Thoracic aorta (tissue), 2 donors: ENCODE results near the gene MAGEC3. TPM values are rescaled to one million over a fixed set of nuclear protein-coding genes. Genes with fewer than 3 reads are reported as not detected.
"Not testable (repeated sequence)": the region's sequence is repeated elsewhere in the genome, so short reads cannot be mapped to it uniquely, and the experiment has no call there.

ENCODE experiments used
- ATAC-seq: fragments of 150-250 bp; one replicate; pipeline ENCODE4 v1.8.0; 2017; ENCODE audit warnings: low read depth; ENCODE audit not compliant: insufficient number of reproducible peaks, low FRiP score
- DNase-seq: peaks from one replicate; pipeline ENCODE4 v3.0.0-alpha.2; 2020; ENCODE audit warnings: low spot score
- H3K27ac ChIP-seq, 2 donors: fragments of 200-600 bp; sonication (generic); 1 replicate in 1 of 2; 2 replicates in 1 of 2; pipeline ENCODE4 v1.5.1; 2016; ENCODE audit warnings: mild to moderate bottlenecking in 2 of 2, moderate library complexity in 2 of 2
- H3K27me3 ChIP-seq: fragments of 200-600 bp; sonication (generic); replicated peaks from 2 replicates; pipeline ENCODE4 v1.6.0; 2016; ENCODE audit warnings: mild to moderate bottlenecking; ENCODE audit not compliant: insufficient read depth
- H3K36me3 ChIP-seq: fragments of 200-600 bp; sonication (generic); one replicate; pipeline ENCODE4 v1.5.1; 2016
- H3K4me1 ChIP-seq, 2 donors: fragments of 200-600 bp; sonication (generic); 1 replicate in 1 of 2; 2 replicates in 1 of 2; pipeline versions ENCODE4 v1.5.1 to v1.6.0; 2016; ENCODE audit warnings: low read depth in 2 of 2, mild to moderate bottlenecking in 1 of 2; ENCODE audit not compliant: control insufficient read depth in 1 of 2
- H3K4me3 ChIP-seq: fragments of 200-600 bp; sonication (generic); 2 replicates; pipeline ENCODE4 v1.5.1; 2016; ENCODE audit warnings: mild to moderate bottlenecking
- H3K9me3 ChIP-seq: fragments of 200-600 bp; sonication (generic); 2 replicates; pipeline ENCODE4 v1.5.1; 2016
- total RNA-seq, 2 donors: library from RNA; depleted of rRNA; stranded (reverse); fragments of >200 nt; gene quantifications; one replicate each; pipeline versions ENCODE4 v1.1.0 to v1.2.3, GENCODE V29; 2016
- TF ChIP-seq, protein P1 (sequence below): fragments of 200-600 bp; sonication (generic); IDR thresholded peaks from one replicate; pipeline ENCODE4 v1.5.1; 2019; ENCODE audit warnings: antibody characterized with exemption

The MAGEC3 gene
- total RNA-seq, 2 donors from 2014 or later, result 1.8 to 9.5 TPM

DNA sequence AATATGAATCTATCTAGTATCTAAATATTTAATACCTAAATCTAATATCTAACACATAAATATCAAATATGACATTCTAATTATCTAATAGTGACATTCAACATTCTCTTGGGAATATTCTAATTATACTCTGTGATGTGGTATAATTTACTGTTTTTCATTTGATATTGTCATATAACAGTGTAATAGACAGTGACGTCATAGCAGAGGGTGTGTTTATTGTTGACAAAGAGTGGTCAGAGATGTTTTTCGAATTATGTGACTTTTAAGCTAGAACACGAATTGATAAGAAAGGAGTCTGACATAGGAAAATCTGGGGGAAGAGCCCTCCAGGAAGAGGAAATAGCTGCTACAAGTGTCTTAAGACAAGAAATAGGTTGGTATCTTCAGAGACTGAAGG is 5.9 kb upstream of the MAGEC3 start:
- ATAC-seq (no peak), DNase-seq (no peak)
- Histone ChIP-seq H3K36me3 (no peaks in the 10 kb centered on the region), H3K27me3 (no peaks in the 10 kb centered on the region), H3K9me3 (no peaks in the 10 kb centered on the region), H3K27ac (no peak overlapping the region), H3K4me3 (no peak overlapping the region), H3K4me1 (no peaks in the 10 kb centered on the region)
- TF ChIP-seq, protein P1, sequence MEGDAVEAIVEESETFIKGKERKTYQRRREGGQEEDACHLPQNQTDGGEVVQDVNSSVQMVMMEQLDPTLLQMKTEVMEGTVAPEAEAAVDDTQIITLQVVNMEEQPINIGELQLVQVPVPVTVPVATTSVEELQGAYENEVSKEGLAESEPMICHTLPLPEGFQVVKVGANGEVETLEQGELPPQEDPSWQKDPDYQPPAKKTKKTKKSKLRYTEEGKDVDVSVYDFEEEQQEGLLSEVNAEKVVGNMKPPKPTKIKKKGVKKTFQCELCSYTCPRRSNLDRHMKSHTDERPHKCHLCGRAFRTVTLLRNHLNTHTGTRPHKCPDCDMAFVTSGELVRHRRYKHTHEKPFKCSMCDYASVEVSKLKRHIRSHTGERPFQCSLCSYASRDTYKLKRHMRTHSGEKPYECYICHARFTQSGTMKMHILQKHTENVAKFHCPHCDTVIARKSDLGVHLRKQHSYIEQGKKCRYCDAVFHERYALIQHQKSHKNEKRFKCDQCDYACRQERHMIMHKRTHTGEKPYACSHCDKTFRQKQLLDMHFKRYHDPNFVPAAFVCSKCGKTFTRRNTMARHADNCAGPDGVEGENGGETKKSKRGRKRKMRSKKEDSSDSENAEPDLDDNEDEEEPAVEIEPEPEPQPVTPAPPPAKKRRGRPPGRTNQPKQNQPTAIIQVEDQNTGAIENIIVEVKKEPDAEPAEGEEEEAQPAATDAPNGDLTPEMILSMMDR, result no peak

DNA sequence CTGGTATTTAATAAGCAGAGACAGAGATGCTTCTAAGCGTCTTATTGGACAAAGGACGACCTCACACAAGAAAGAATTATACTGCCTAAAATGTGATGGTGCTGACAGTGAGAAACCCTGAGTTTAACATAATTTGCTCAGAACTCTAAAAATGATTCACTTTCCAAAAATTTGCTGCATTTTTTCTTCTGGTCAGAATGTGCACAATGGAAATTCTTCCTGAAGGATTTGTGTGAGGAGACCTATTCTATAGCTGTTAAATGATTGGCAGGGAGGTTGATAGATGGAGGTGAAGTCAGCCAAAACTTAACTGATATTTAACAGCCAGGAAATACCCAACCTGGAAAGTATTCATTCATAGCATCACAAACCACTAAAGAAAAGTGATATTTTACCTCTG is 1.7 kb downstream of the MAGEC3 start:
- Histone ChIP-seq H3K4me1 (no peaks in the 10 kb centered on the region), H3K4me3 (no peak overlapping the region), H3K36me3 (no peaks in the 10 kb centered on the region), H3K27me3 (no peaks in the 10 kb centered on the region), H3K9me3 (no peaks in the 10 kb centered on the region), H3K27ac (no peak overlapping the region)
- ATAC-seq, result no peak
- no peak for DNase-seq
- TF ChIP-seq, protein P1, result no peak

DNA sequence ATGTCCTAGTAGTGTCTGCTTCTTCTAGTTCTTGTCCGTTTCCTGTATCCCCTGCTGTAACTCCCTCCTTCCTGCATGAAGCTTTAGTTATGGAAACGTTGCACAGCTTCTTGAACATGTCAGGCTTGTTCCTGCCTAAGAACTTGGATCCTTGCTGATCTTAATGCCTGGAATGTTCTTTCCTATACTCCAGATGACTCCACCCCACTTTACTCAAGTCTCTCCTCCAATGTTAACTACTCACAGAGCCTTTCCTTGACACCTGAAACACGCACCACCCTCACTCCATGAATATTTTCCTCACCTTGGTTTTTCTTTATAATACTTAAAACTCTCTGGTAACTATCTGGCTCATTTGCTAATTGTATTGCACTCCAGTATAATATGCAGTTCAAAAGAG is 19.4 kb downstream of the MAGEC3 start:
- no peak for ATAC-seq
- no peaks in the 10 kb centered on the region for H3K36me3 ChIP-seq
- H3K4me3 ChIP-seq, result no peak overlapping the region
- no peak overlapping the region for H3K27ac ChIP-seq
- no peaks in the 10 kb centered on the region for H3K27me3 ChIP-seq
- no peaks in the 10 kb centered on the region for H3K4me1 ChIP-seq
- H3K9me3 ChIP-seq, result no peaks in the 10 kb centered on the region
- TF ChIP-seq, protein P1, result no peak
- DNase-seq, result no peak

DNA sequence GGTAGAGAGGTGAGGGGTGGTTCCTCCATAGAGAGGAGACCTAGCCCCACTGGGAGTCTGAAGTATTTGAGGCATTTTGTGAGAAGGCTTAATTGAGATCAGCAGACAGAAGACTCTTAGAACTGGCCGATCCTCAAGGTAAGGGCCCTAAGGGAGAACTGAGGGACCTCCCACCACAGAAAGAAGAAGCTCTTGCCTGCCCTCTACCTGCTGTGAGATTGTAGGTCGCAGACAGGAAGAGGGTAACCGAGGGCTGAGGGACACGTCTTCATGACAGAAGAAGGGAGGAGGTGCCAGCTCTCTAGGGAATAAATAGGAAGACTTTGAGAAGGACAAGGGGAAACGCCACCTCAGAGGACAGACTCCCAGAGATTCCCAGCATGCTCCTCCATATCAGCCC is 41.5 kb downstream of the MAGEC3 start:
- Histone ChIP-seq H3K27me3 (no peaks in the 10 kb centered on the region), H3K36me3 (no peaks in the 10 kb centered on the region), H3K9me3 (no peaks in the 10 kb centered on the region), H3K4me3 (no peak overlapping the region), H3K4me1 (no peaks in the 10 kb centered on the region), H3K27ac (no peak overlapping the region)
- ATAC-seq (no peak), DNase-seq (no peak)
- TF ChIP-seq, protein P1, result no peak

DNA sequence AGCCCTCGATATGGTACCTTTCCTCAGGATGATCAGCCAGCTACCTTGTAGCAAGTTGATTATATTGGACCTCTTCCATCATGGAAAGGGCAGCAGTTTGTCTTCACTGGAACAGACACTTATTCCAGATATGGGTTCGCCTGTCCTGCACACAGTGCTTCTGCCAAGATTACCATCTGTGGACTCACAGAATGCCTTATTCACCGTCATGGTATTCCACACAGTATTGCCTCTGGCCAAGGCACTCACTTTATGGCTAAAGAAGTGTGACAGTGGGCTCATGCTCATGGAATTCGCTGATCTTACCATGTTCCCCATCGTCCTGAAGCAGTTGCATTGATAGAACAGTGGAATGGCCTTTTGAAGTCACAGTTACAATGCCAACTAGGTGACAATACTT is 50.7 kb downstream of the MAGEC3 start:
- not testable (repeated sequence) for H3K27me3 ChIP-seq, DNase-seq, H3K4me1 ChIP-seq, H3K9me3 ChIP-seq, H3K27ac ChIP-seq, H3K4me3 ChIP-seq, ATAC-seq, H3K36me3 ChIP-seq

DNA sequence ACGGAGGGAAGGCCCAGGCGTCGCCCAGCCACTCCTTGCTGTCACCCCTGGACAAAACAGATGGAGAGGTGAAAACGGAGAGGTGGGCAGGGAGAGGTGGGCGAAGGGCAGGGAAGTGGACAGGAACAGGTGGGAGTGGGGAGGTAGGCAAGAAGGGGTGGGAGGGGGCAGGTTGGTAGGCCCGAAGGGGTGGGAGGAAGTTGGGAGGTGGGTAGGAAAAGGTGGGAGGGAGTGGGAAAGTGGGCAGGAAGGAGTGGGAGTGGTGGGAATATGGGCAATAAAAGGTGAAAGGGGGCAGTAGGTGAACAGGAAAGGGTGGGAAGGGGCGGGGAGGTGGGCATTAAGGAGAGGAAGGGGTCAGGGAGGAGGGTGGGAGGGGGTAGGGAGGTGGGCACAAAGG is 56.6 kb downstream of the MAGEC3 start:
- Histone ChIP-seq H3K27me3 (no peaks in the 10 kb centered on the region), H3K4me3 (no peak overlapping the region), H3K9me3 (no peaks in the 10 kb centered on the region), H3K36me3 (no peaks in the 10 kb centered on the region), H3K27ac (no peak overlapping the region), H3K4me1 (no peaks in the 10 kb centered on the region)
- ATAC-seq (no peak), DNase-seq (no peak)
- TF ChIP-seq, protein P1, result no peak
